Mesenchymal stem cell (in vitro differentiated cells and primary cell): ENCODE results near the gene FIGN.

ENCODE experiments used
- DNase-seq: peaks from one replicate; pipeline ENCODE4 v3.0.0-alpha.2; 2013
- H2AFZ ChIP-seq: one replicate; pipeline ENCODE4 v1.6.1; 2013; ENCODE audit warnings: low read depth, mild to moderate bottlenecking, control low read depth, inconsistent platforms, low read length, moderate library complexity
- H2AK5ac ChIP-seq: 2 replicates; pipeline ENCODE4 v1.6.1; 2013; ENCODE audit warnings: low read length, moderate library complexity, mild to moderate bottlenecking, inconsistent platforms; ENCODE audit not compliant: severe bottlenecking
- H2BK120ac ChIP-seq: one replicate; pipeline ENCODE4 v1.6.1; 2013; ENCODE audit warnings: low read depth, mild to moderate bottlenecking, inconsistent platforms, low read length, moderate library complexity
- H2BK12ac ChIP-seq, 2 experiments: one replicate each; pipeline ENCODE4 v1.6.1; 2013; ENCODE audit warnings: inconsistent platforms in 2 of 2, low read length in 2 of 2, mild to moderate bottlenecking in 2 of 2, moderate library complexity in 2 of 2, control low read depth in 1 of 2
- H2BK15ac ChIP-seq: one replicate; pipeline ENCODE4 v1.6.1; 2013; ENCODE audit warnings: mild to moderate bottlenecking, low read depth, inconsistent platforms; ENCODE audit not compliant: poor library complexity, severe bottlenecking
- H2BK5ac ChIP-seq: 2 replicates; pipeline ENCODE4 v1.6.1; 2013; ENCODE audit warnings: low read depth, mild to moderate bottlenecking, low read length, control low read depth, inconsistent platforms; ENCODE audit not compliant: poor library complexity, severe bottlenecking
- H3K14ac ChIP-seq, 2 experiments: one replicate each; pipeline ENCODE4 v1.6.1; 2013; ENCODE audit warnings: inconsistent platforms in 2 of 2, low read length in 2 of 2, control low read depth in 1 of 2, mild to moderate bottlenecking in 1 of 2, moderate library complexity in 1 of 2
- H3K18ac ChIP-seq, 2 experiments: one replicate each; pipeline ENCODE4 v1.6.1; 2013; ENCODE audit warnings: inconsistent platforms in 2 of 2, low read length in 2 of 2, control low read depth in 1 of 2, low read depth in 1 of 2, mild to moderate bottlenecking in 1 of 2
- H3K23ac ChIP-seq, 2 experiments: one replicate each; pipeline ENCODE4 v1.6.1; 2013; ENCODE audit warnings: inconsistent platforms in 2 of 2, low read length in 2 of 2, mild to moderate bottlenecking in 2 of 2, moderate library complexity in 2 of 2, control low read depth in 1 of 2
- H3K27ac ChIP-seq: 2 replicates; pipeline ENCODE4 v1.5.1; 2013; ENCODE audit warnings: mild to moderate bottlenecking, moderate library complexity, low read length, control low read depth, inconsistent platforms; ENCODE audit not compliant: poor library complexity, severe bottlenecking
- H3K27me3 ChIP-seq, 2 experiments: 2 replicates each; pipeline versions ENCODE4 v1.6.1 to v1.7.0; 2013; ENCODE audit warnings: low read length in 2 of 2, mild to moderate bottlenecking in 2 of 2, moderate library complexity in 2 of 2, control low read depth in 1 of 2, inconsistent platforms in 1 of 2; ENCODE audit not compliant: control insufficient read depth in 1 of 2, insufficient read depth in 1 of 2
- H3K36me3 ChIP-seq, 2 experiments: 2 replicates each; pipeline versions ENCODE4 v1.6.1 to v1.7.0; 2013; ENCODE audit warnings: low read length in 2 of 2, control low read depth in 1 of 2, inconsistent platforms in 1 of 2, low read depth in 1 of 2, mild to moderate bottlenecking in 1 of 2; ENCODE audit not compliant: insufficient read depth in 2 of 2, control insufficient read depth in 1 of 2
- H3K4ac ChIP-seq, 2 experiments: one replicate each; pipeline ENCODE4 v1.6.1; 2013; ENCODE audit warnings: inconsistent platforms in 2 of 2, low read length in 2 of 2, mild to moderate bottlenecking in 2 of 2, moderate library complexity in 2 of 2, control low read depth in 1 of 2, low read depth in 1 of 2
- H3K4me1 ChIP-seq: 2 replicates; pipeline ENCODE4 v1.6.1; 2013; ENCODE audit warnings: low read depth, low read length, control low read depth; ENCODE audit not compliant: control insufficient read depth, insufficient read depth
- H3K4me2 ChIP-seq: 2 replicates; pipeline ENCODE4 v1.6.1; 2013; ENCODE audit warnings: low read length, mild to moderate bottlenecking, inconsistent platforms; ENCODE audit not compliant: poor library complexity, severe bottlenecking
- H3K4me3 ChIP-seq, 2 experiments: 2 replicates each; pipeline versions ENCODE4 v1.5.1 to v1.7.0; 2013; ENCODE audit warnings: low read length in 2 of 2, mild to moderate bottlenecking in 2 of 2, control low read depth in 1 of 2, low read depth in 1 of 2; ENCODE audit not compliant: insufficient read depth in 1 of 2
- H3K79me1 ChIP-seq: replicated peaks from 2 replicates; pipeline ENCODE4 v1.6.1; 2013; ENCODE audit warnings: mild to moderate bottlenecking, control low read depth, low read length, inconsistent platforms; ENCODE audit not compliant: poor library complexity, severe bottlenecking
- H3K9ac ChIP-seq: 2 replicates; pipeline ENCODE4 v1.7.0; 2013; ENCODE audit warnings: mild to moderate bottlenecking, low read length, moderate library complexity
- H3K9me3 ChIP-seq: 2 replicates; pipeline ENCODE4 v1.7.0; 2013; ENCODE audit warnings: mild to moderate bottlenecking, low read length; ENCODE audit not compliant: control insufficient read depth
- H4K8ac ChIP-seq: one replicate; pipeline ENCODE4 v1.6.1; 2013; ENCODE audit warnings: inconsistent platforms, mild to moderate bottlenecking, low read length, moderate library complexity
- H4K91ac ChIP-seq: one replicate; pipeline ENCODE4 v1.6.1; 2013; ENCODE audit warnings: mild to moderate bottlenecking, low read length, inconsistent platforms
- WGBS: methylation state at CpG from one replicate; pipeline ENCODE4 v1.1.7; 2013; ENCODE audit warnings: mixed read lengths; 5-methylcytosine and 5-hydroxymethylcytosine counted together

FIGN gene

DNA sequence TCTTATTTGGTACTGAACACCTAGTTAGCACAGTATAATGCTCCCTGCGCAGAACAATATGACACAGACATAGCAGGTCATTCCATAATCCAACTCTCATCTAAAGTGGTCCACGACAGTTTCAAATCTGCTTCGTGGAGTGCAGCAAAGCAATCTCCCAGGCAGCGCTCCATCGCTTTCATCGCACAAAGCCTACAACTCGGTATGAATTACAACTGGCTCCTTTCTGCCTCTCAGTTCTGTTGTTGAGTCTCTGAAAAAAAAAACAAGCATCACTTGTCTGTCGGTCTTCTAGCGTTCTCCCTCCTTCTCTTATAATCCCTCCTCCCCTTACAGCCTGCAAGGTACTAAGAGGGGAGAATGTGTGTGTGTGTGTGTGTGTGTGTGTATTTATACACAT lies 123.5 kb downstream of the FIGN start:
- Histone ChIP-seq H3K4me1 (peaks cover 3% of the 10 kb centered on the region), H2BK12ac (no peak overlapping the region), H2BK120ac (no peak overlapping the region), H3K27ac (no peak overlapping the region), H3K23ac (no peak overlapping the region), H4K8ac (no peak overlapping the region), H3K9me3 (no peaks in the 10 kb centered on the region), H3K9ac (no peak overlapping the region), H3K4ac (no peak overlapping the region), H2BK15ac (no peak overlapping the region), H3K4me3 (no peak overlapping the region), H3K79me1 (peaks cover 35% of the 10 kb centered on the region), H2AK5ac (no peak overlapping the region), H4K91ac (no peak overlapping the region), H3K18ac (no peak overlapping the region), H2AFZ (no peak overlapping the region), H3K14ac (no peak overlapping the region), H3K4me2 (no peak overlapping the region), H2BK5ac (no peak overlapping the region), H3K27me3 (no peaks in the 10 kb centered on the region), H3K36me3 (peaks cover 5 to 22% of the 10 kb centered on the region in 2 experiments)
- DNase-seq = no peak
- WGBS = 96% methylated on average over 7 of the region's 9 CpGs

DNA sequence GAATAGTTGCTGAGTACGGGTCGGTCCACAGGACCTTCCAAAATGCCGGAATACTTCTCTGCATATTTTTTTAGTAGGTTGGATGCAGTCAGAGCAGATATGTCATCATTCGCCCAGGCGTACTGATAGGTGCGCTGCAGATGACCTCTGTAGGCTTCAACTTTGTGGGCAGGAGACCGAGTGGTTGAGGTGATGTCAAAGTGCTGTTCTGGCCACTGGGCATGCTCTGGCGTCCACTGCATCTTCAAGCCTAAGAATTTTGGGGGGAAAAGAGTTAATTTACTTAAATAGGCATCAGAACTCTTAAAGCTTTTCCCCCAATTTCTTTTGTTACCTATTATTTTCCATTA lies 124.3 kb downstream of the FIGN start:
- H4K91ac ChIP-seq = no peak overlapping the region
- H3K27me3 ChIP-seq = no peaks in the 10 kb centered on the region
- no peak overlapping the region for H3K4ac ChIP-seq
- no peak overlapping the region for H3K23ac ChIP-seq
- H4K8ac ChIP-seq = no peak overlapping the region
- DNase-seq = no peak
- H2BK15ac ChIP-seq = no peak overlapping the region
- WGBS = 99% methylated on average over 7 of the region's 8 CpGs
- peaks cover 5 to 22% of the 10 kb centered on the region in 2 experiments for H3K36me3 ChIP-seq
- no peak overlapping the region for H2AK5ac ChIP-seq
- no peak overlapping the region for H3K27ac ChIP-seq
- H2BK5ac ChIP-seq = no peak overlapping the region
- H2BK120ac ChIP-seq = no peak overlapping the region
- H3K14ac ChIP-seq = no peak overlapping the region
- H3K79me1 ChIP-seq = peaks cover 35% of the 10 kb centered on the region
- H3K4me2 ChIP-seq = no peak overlapping the region
- no peak overlapping the region for H3K18ac ChIP-seq
- H3K9ac ChIP-seq = no peak overlapping the region
- no peak overlapping the region for H3K4me3 ChIP-seq
- no peaks in the 10 kb centered on the region for H3K9me3 ChIP-seq
- no peak overlapping the region for H2AFZ ChIP-seq
- H3K4me1 ChIP-seq = peaks cover 3% of the 10 kb centered on the region
- H2BK12ac ChIP-seq = no peak overlapping the region

DNA sequence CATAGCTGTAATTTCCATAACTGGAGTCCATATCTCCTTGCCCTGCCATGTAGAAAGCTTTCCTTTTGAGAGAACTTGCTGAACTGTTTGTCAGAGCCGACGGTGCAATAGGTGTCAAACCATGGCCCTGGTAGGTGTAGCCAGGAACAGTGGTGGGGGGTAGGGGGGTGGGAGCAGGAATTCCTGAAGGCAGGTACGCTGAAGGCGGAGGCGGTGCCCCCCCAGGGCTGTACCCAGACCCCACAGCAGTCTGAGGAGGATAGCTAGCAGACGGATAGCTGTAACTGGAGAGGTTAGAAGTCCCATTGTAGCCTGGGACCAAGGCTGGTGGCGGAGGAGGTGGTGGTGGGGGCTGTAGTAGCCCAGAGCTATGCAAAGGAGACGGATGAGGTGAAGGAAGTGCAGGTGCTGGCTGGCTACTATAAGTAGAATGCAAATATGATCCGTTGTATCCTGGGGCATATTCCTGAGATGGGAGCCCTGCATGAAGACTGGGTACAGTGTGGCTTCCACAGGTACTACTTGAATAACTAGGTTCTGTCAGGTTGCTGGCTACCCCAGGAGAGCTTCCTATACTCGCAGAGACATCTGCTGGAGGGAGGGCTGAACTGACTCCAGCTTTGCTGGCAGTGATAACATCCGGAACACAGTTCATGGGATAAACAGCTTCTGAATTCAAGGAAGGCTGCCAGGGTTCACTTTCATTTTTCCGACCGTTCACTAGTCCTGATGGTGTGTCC lies 124.8 kb downstream of the FIGN start:
- H4K91ac ChIP-seq = no peak overlapping the region
- H3K36me3 ChIP-seq = peaks cover 5 to 22% of the 10 kb centered on the region in 2 experiments
- H3K27ac ChIP-seq = no peak overlapping the region
- H2BK5ac ChIP-seq = no peak overlapping the region
- H3K9me3 ChIP-seq = no peaks in the 10 kb centered on the region
- no peak overlapping the region for H3K4me2 ChIP-seq
- no peak overlapping the region for H3K14ac ChIP-seq
- H3K4me1 ChIP-seq = peaks cover 3% of the 10 kb centered on the region
- no peak overlapping the region for H2AFZ ChIP-seq
- H3K4me3 ChIP-seq = no peak overlapping the region
- H3K9ac ChIP-seq = no peak overlapping the region
- no peak overlapping the region for H3K23ac ChIP-seq
- WGBS = 99% methylated on average over 13 of the region's 13 CpGs
- no peak overlapping the region for H2AK5ac ChIP-seq
- no peak overlapping the region for H2BK120ac ChIP-seq
- no peaks in the 10 kb centered on the region for H3K27me3 ChIP-seq
- no peak for DNase-seq
- H3K79me1 ChIP-seq = peaks cover 38% of the 10 kb centered on the region
- H4K8ac ChIP-seq = no peak overlapping the region
- H2BK15ac ChIP-seq = no peak overlapping the region
- H3K18ac ChIP-seq = no peak overlapping the region
- H2BK12ac ChIP-seq = no peak overlapping the region
- no peak overlapping the region for H3K4ac ChIP-seq

DNA sequence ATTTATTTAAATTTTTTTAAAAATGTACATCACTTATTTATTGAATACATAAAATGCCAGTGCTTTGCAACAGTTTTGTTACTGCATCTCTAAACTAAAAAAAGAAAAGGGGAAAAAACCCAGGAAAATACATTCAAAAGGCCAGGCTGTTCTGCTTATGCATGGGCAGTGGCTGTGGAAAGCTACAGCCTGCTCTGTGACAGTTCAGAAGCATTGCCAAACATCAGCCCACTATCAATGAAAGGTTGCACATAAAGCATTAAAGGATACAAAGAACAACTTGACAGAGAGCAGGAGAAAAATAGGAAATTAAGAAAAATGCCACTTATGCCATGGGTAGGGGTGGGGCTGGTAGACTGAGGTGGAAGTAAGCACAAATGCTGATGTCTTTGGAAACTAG lies 128.2 kb downstream of the FIGN start:
- Histone ChIP-seq H3K18ac (no peak overlapping the region), H2BK5ac (no peak overlapping the region), H2AK5ac (no peak overlapping the region), H3K4me2 (no peak overlapping the region), H3K79me1 (peaks cover 32% of the 10 kb centered on the region), H3K4me1 (peaks cover 2% of the 10 kb centered on the region), H2BK15ac (no peak overlapping the region), H3K9me3 (no peaks in the 10 kb centered on the region), H2AFZ (no peak overlapping the region), H2BK120ac (no peak overlapping the region), H3K4ac (no peak overlapping the region), H3K27ac (no peak overlapping the region), H3K9ac (no peak overlapping the region), H2BK12ac (no peak overlapping the region), H3K4me3 (no peak overlapping the region), H4K91ac (no peak overlapping the region), H3K27me3 (no peaks in the 10 kb centered on the region), H4K8ac (no peak overlapping the region), H3K36me3 (peaks cover 5 to 22% of the 10 kb centered on the region in 2 experiments), H3K23ac (no peak overlapping the region), H3K14ac (no peak overlapping the region)
- no peak for DNase-seq
